ENCODE data around the gene MSRB3.

GRCh38 chr12:65432651-65433050, 154.2 kb downstream of the MSRB3 start:
- no peak for TF ChIP-seq CTCF (IDR thresholded peaks at IDR 0.05)
- TF ChIP-seq POLR2A (IDR thresholded peaks at IDR 0.05) = no peak
